CD4-positive, alpha-beta T cell treated with Interleukin-2 at 100 ng/mL for 4 hours (primary cell): ENCODE data around the gene PSMB2.

Experiments
- DNase-seq: peaks from one replicate; pipeline ENCODE4 v3.0.0-alpha.2; 2020; ENCODE audit warnings: low spot score

Gene PSMB2

GRCh38 chr1:35556484-35557117 lies 84.7 kb downstream of the PSMB2 start:
- DNase-seq: no peak

GRCh38 chr1:35555601-35556477 lies 85.5 kb downstream of the PSMB2 start:
- no peak for DNase-seq

GRCh38 chr1:35555212-35555584 lies 86.1 kb downstream of the PSMB2 start:
- DNase-seq: no peak

- no peak for DNase-seq
Observed at GRCh38 chr1:35554266-35555211, 86.8 kb downstream of the PSMB2 start.

GRCh38 chr1:35553851-35554250 lies 87.5 kb downstream of the PSMB2 start:
- DNase-seq: no peak
